GM23338 (cell line): ENCODE results near the gene FKBP7. TPM values are rescaled to one million over a fixed set of nuclear protein-coding genes. Genes with fewer than 3 reads are reported as not detected.

ENCODE experiments used
- EZH2 ChIP-seq: fragments of 200-600 bp; sonication (generic); IDR thresholded peaks from one replicate; pipeline ENCODE4 v1.8.0; 2017; ENCODE audit warnings: antibody characterized with exemption, mild to moderate bottlenecking, low read depth; ENCODE audit not compliant: unreplicated experiment
- EZH2phosphoT487 ChIP-seq: fragments of 200-600 bp; sonication (generic); IDR thresholded peaks from one replicate; pipeline ENCODE4 v1.8.1; 2018; ENCODE audit warnings: antibody characterized with exemption; ENCODE audit not compliant: unreplicated experiment
- NANOG ChIP-seq: IDR thresholded peaks from 2 replicates; pipeline ENCODE4 v1.6.1; 2016; ENCODE audit warnings: antibody characterized with exemption, borderline replicate concordance
- POLR2AphosphoS5 ChIP-seq: IDR thresholded peaks from 2 replicates; pipeline ENCODE4 v1.6.1; 2016; ENCODE audit warnings: antibody characterized with exemption, low read depth
- ZNF114 ChIP-seq: fragments of 250-450 bp; sonication (Bioruptor Pico); IDR thresholded peaks from 2 replicates; pipeline ENCODE4 v1.5.0; 2020; ENCODE audit warnings: mild to moderate bottlenecking, moderate library complexity
- polyA plus RNA-seq: library from polyadenylated mRNA; unstranded; fragments of >200 nt; fragmentation: Nextera tagmentation; extraction: Ambion mirVana; gene quantifications from 2 replicates; pipeline ENCODE4 v1.2.1, GENCODE V29; 2016
- total RNA-seq: library from RNA; depleted of rRNA; stranded (reverse); fragments of >200 nt; shearing (Covaris generic); gene quantifications from 2 replicates; pipeline ENCODE4 v1.2.3, GENCODE V29; 2014
- TF ChIP-seq, protein P1 (sequence below): fragments of 250-450 bp; sonication (Bioruptor Pico); IDR thresholded peaks from 2 replicates; pipeline ENCODE4 v1.5.0; 2020; ENCODE audit warnings: mild to moderate bottlenecking, moderate library complexity
- TF ChIP-seq, protein P2 (sequence below): IDR thresholded peaks from 2 replicates; pipeline ENCODE4 v1.6.1; 2016; ENCODE audit warnings: antibody characterized with exemption
- TF ChIP-seq, protein P3 (sequence below), 2 experiments: fragments of 200-600 bp in 1 of 2; sonication (generic) in 1 of 2; conservative IDR thresholded peaks; 2 replicates each; pipeline versions ENCODE4 v1.5.1 to v1.6.1; 2016 to 2017; ENCODE audit warnings: antibody characterized with exemption in 2 of 2, low read depth in 2 of 2, mild to moderate bottlenecking in 2 of 2, moderate library complexity in 1 of 2

Gene FKBP7
- total and polyA plus RNA-seq, 2 experiments from 2014 or later, result 8.3 to 9.0 TPM

DNA sequence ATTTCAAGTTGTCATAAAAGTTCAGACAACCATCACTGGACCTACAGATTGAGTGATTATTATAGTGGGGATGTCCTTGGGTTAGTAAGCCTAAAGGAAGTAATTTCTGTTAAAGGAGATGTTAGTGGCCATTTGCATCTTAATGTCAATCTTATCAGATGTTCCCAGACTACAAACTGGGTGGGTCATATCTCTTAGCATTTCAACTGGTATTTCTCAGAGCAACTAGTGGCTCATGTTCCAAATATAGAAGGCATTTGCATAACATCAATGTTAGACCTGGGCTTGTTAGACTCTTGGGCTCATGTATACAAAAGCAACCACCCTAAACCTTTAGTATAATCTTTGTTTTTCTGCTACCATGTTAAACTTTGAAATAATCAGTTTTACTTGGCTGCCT lies 19.7 kb upstream of the FKBP7 start (continued):
- TF ChIP-seq, protein P1, sequence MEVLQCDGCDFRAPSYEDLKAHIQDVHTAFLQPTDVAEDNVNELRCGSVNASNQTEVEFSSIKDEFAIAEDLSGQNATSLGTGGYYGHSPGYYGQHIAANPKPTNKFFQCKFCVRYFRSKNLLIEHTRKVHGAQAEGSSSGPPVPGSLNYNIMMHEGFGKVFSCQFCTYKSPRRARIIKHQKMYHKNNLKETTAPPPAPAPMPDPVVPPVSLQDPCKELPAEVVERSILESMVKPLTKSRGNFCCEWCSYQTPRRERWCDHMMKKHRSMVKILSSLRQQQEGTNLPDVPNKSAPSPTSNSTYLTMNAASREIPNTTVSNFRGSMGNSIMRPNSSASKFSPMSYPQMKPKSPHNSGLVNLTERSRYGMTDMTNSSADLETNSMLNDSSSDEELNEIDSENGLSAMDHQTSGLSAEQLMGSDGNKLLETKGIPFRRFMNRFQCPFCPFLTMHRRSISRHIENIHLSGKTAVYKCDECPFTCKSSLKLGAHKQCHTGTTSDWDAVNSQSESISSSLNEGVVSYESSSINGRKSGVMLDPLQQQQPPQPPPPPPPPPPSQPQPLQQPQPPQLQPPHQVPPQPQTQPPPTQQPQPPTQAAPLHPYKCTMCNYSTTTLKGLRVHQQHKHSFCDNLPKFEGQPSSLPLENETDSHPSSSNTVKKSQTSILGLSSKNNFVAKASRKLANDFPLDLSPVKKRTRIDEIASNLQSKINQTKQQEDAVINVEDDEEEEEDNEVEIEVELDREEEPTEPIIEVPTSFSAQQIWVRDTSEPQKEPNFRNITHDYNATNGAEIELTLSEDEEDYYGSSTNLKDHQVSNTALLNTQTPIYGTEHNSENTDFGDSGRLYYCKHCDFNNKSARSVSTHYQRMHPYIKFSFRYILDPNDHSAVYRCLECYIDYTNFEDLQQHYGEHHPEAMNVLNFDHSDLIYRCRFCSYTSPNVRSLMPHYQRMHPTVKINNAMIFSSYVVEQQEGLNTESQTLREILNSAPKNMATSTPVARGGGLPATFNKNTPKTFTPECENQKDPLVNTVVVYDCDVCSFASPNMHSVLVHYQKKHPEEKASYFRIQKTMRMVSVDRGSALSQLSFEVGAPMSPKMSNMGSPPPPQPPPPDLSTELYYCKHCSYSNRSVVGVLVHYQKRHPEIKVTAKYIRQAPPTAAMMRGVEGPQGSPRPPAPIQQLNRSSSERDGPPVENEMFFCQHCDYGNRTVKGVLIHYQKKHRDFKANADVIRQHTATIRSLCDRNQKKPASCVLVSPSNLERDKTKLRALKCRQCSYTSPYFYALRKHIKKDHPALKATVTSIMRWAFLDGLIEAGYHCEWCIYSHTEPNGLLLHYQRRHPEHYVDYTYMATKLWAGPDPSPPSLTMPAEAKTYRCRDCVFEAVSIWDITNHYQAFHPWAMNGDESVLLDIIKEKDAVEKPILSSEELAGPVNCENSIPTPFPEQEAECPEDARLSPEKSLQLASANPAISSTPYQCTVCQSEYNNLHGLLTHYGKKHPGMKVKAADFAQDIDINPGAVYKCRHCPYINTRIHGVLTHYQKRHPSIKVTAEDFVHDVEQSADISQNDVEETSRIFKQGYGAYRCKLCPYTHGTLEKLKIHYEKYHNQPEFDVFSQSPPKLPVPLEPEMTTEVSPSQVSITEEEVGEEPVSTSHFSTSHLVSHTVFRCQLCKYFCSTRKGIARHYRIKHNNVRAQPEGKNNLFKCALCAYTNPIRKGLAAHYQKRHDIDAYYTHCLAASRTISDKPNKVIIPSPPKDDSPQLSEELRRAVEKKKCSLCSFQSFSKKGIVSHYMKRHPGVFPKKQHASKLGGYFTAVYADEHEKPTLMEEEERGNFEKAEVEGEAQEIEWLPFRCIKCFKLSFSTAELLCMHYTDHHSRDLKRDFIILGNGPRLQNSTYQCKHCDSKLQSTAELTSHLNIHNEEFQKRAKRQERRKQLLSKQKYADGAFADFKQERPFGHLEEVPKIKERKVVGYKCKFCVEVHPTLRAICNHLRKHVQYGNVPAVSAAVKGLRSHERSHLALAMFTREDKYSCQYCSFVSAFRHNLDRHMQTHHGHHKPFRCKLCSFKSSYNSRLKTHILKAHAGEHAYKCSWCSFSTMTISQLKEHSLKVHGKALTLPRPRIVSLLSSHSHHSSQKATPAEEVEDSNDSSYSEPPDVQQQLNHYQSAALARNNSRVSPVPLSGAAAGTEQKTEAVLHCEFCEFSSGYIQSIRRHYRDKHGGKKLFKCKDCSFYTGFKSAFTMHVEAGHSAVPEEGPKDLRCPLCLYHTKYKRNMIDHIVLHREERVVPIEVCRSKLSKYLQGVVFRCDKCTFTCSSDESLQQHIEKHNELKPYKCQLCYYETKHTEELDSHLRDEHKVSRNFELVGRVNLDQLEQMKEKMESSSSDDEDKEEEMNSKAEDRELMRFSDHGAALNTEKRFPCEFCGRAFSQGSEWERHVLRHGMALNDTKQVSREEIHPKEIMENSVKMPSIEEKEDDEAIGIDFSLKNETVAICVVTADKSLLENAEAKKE (CRISPR knock-in tag), result no peak
- TF ChIP-seq ZNF114 (CRISPR knock-in tag), result no peak
- TF ChIP-seq NANOG, result no peak
- TF ChIP-seq, protein P2, sequence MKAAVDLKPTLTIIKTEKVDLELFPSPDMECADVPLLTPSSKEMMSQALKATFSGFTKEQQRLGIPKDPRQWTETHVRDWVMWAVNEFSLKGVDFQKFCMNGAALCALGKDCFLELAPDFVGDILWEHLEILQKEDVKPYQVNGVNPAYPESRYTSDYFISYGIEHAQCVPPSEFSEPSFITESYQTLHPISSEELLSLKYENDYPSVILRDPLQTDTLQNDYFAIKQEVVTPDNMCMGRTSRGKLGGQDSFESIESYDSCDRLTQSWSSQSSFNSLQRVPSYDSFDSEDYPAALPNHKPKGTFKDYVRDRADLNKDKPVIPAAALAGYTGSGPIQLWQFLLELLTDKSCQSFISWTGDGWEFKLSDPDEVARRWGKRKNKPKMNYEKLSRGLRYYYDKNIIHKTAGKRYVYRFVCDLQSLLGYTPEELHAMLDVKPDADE, result no peak
- TF ChIP-seq POLR2AphosphoS5, result no peak
- TF ChIP-seq EZH2phosphoT487, result no peak
- TF ChIP-seq, protein P3, sequence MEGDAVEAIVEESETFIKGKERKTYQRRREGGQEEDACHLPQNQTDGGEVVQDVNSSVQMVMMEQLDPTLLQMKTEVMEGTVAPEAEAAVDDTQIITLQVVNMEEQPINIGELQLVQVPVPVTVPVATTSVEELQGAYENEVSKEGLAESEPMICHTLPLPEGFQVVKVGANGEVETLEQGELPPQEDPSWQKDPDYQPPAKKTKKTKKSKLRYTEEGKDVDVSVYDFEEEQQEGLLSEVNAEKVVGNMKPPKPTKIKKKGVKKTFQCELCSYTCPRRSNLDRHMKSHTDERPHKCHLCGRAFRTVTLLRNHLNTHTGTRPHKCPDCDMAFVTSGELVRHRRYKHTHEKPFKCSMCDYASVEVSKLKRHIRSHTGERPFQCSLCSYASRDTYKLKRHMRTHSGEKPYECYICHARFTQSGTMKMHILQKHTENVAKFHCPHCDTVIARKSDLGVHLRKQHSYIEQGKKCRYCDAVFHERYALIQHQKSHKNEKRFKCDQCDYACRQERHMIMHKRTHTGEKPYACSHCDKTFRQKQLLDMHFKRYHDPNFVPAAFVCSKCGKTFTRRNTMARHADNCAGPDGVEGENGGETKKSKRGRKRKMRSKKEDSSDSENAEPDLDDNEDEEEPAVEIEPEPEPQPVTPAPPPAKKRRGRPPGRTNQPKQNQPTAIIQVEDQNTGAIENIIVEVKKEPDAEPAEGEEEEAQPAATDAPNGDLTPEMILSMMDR (conservative IDR thresholded peaks at IDR 0.05; ENCODE audit: low read depth in 2 of 2), result no peak
- TF ChIP-seq EZH2, result no peak
